K562 (cell line): ENCODE results near the gene TMIGD3. TPM values are rescaled to one million over a fixed set of nuclear protein-coding genes. Genes with fewer than 3 reads are reported as not detected.

Experiments
- ATAC-seq: fragments of 200-7000 bp; cut with Tn5 transposase; 3 replicates; pipeline ENCODE4 v1.9.1; 2020; ENCODE audit warnings: moderate library complexity
- BruUV-seq: library from RNA; stranded (reverse); fragments of 400-500 nt; replicated peaks from 2 replicates; lab custom pipeline; 2021; lab: Mats Ljungman, UMichigan
- CTCF ChIA-PET: fragments of 300-600 bp; formaldehyde crosslinking; extraction: SDS; loops from one replicate; lab custom pipeline; 2021; ENCODE audit warnings: low intra/inter-chr PET ratio; lab: Yijun Ruan, JAX
- POLR2A ChIA-PET: fragments of 300-600, 350-650 bp; sonication (Branson Sonifier 250); formaldehyde crosslinking; extraction: SDS; loops from one replicate; lab custom pipeline; 2021; ENCODE audit warnings: antibody characterized with exemption, inconsistent platforms; lab: Yijun Ruan, JAX
- DNase-seq, 4 experiments: peaks; one replicate each; pipeline versions ENCODE4 v3.0.0 to v3.0.0-alpha.2; 2011 to 2018; ENCODE audit warnings: low spot score in 3 of 4, mixed read lengths in 3 of 4; ENCODE audit errors: extremely low read depth in 1 of 4
- FAIRE-seq: peaks from 2 replicates; lab custom pipeline; 2011; peaks lifted over from hg19 to GRCh38; lab: Jason Lieb, UNC
- H2AFZ ChIP-seq: 2 replicates; pipeline ENCODE4 v1.6.0; 2011; ENCODE audit warnings: low read depth, low read length, control low read depth, inconsistent platforms
- H3K27ac ChIP-seq: fragments of 200-600 bp; 3 replicates; pipeline ENCODE4 v1.8.0; 2011; ENCODE audit warnings: low read depth, mild to moderate bottlenecking, control low read depth, inconsistent platforms, low read length, moderate library complexity, mixed read lengths; ENCODE audit errors: extremely low read depth
- H3K27me3 ChIP-seq, 2 experiments: fragments of 300-600 bp in 1 of 2; 2 replicates in 1 of 2; 3 replicates in 1 of 2; pipeline versions ENCODE4 v1.6.0 to v1.8.0; 2011; ENCODE audit warnings: inconsistent platforms in 2 of 2, low read length in 2 of 2, mild to moderate bottlenecking in 1 of 2, mixed read lengths in 1 of 2, moderate library complexity in 1 of 2; ENCODE audit not compliant: control insufficient read depth in 2 of 2, insufficient read depth in 2 of 2
- H3K36me3 ChIP-seq: fragments of 300-600 bp; 3 replicates; pipeline ENCODE4 v1.8.0; 2011; ENCODE audit warnings: mild to moderate bottlenecking, low read length, inconsistent platforms; ENCODE audit not compliant: control insufficient read depth, insufficient read depth
- H3K4me1 ChIP-seq, 2 experiments: fragments of 200-600 bp in 1 of 2; replicated peaks in 1 of 2; 2 replicates in 1 of 2; 3 replicates in 1 of 2; pipeline versions ENCODE4 v1.5.1 to v1.8.0; 2011; ENCODE audit warnings: inconsistent platforms in 2 of 2, low read length in 2 of 2, mild to moderate bottlenecking in 1 of 2, mixed read lengths in 1 of 2, moderate library complexity in 1 of 2; ENCODE audit not compliant: control insufficient read depth in 2 of 2, insufficient read depth in 2 of 2
- H3K4me2 ChIP-seq: 2 replicates; pipeline ENCODE4 v1.6.1; 2011; ENCODE audit warnings: low read length, control low read depth, inconsistent platforms, mixed read lengths; ENCODE audit not compliant: insufficient read depth
- H3K4me3 ChIP-seq: fragments of 200-600 bp; sonication (generic), shearing (Covaris generic); 2 replicates; pipeline ENCODE4 v1.5.1; 2016; ENCODE audit warnings: control low read depth, inconsistent platforms
- H3K79me2 ChIP-seq: fragments of 200-600 bp; 3 replicates; pipeline ENCODE4 v1.8.0; 2011; ENCODE audit warnings: low read length, inconsistent platforms; ENCODE audit not compliant: control insufficient read depth, insufficient read depth
- H3K9ac ChIP-seq, 2 experiments: 2 replicates each; pipeline versions ENCODE4 v1.6.0 to v1.6.1; 2011; ENCODE audit warnings: low read depth in 2 of 2, low read length in 2 of 2, control low read depth in 1 of 2, inconsistent platforms in 1 of 2, mild to moderate bottlenecking in 1 of 2, mixed read lengths in 1 of 2; ENCODE audit not compliant: insufficient read depth in 1 of 2
- H3K9me1 ChIP-seq: one replicate; pipeline ENCODE4 v1.6.0; 2011; ENCODE audit warnings: inconsistent platforms, mild to moderate bottlenecking, low read length, moderate library complexity; ENCODE audit not compliant: control insufficient read depth, insufficient read depth
- H3K9me3 ChIP-seq: replicated peaks from 2 replicates; pipeline ENCODE4 v1.5.1; 2011; ENCODE audit warnings: low read depth, low read length, inconsistent platforms; ENCODE audit not compliant: control insufficient read depth, insufficient read depth
- H4K20me1 ChIP-seq: replicated peaks from 2 replicates; pipeline ENCODE4 v1.6.1; 2011; ENCODE audit warnings: low read length, inconsistent platforms, mixed read lengths; ENCODE audit not compliant: control insufficient read depth, insufficient read depth
- EZH2 ChIP-seq: IDR thresholded peaks from 2 replicates; pipeline ENCODE4 v1.6.1; 2012; ENCODE audit warnings: low read depth, mild to moderate bottlenecking, inconsistent platforms, low read length, borderline replicate concordance
- FOS ChIP-seq: IDR thresholded peaks from 3 replicates; pipeline ENCODE4 v1.6.1; 2011; ENCODE audit not compliant: insufficient read length; ENCODE audit errors: extremely low read depth
- FOXJ3 ChIP-seq: sonication (generic); formaldehyde crosslinking; IDR thresholded peaks from 2 replicates; pipeline ENCODE4 v1.4.0; 2020; ENCODE audit warnings: mild to moderate bottlenecking, missing genetic modification reagents
- FOXK2 ChIP-seq, 2 experiments: fragments of 450-650 bp; IDR thresholded peaks in 1 of 2; conservative IDR thresholded peaks in 1 of 2; 2 replicates each; pipeline ENCODE4 v1.6.1; 2016; ENCODE audit warnings: low read depth in 2 of 2, mild to moderate bottlenecking in 1 of 2
- NCOA1 ChIP-seq: fragments of 450-650 bp; IDR thresholded peaks from 2 replicates; pipeline ENCODE4 v1.6.1; 2016; ENCODE audit warnings: low read depth
- NFE2 ChIP-seq: IDR thresholded peaks from 2 replicates; pipeline ENCODE4 v1.6.1; 2014; ENCODE audit warnings: antibody characterized with exemption, low read depth
- NR2C2 ChIP-seq, 2 experiments: fragments of 200-800 bp in 1 of 2; sonication (Bioruptor generic) in 1 of 2; sonication (generic) in 1 of 2; formaldehyde crosslinking in 1 of 2; IDR thresholded peaks; 2 replicates each; pipeline versions ENCODE4 v1.6.1 to v1.8.0; 2016 to 2022; ENCODE audit warnings: mild to moderate bottlenecking in 1 of 2, missing compliant biosample characterization in 1 of 2, missing genetic modification characterization in 1 of 2, missing genetic modification reagents in 1 of 2
- TAL1 ChIP-seq: fragments of 450-650 bp; IDR thresholded peaks from 2 replicates; pipeline ENCODE4 v1.6.1; 2016; ENCODE audit warnings: mild to moderate bottlenecking
- ZNF165 ChIP-seq: fragments of 250-450 bp; sonication (Bioruptor Pico); IDR thresholded peaks from 2 replicates; pipeline ENCODE4 v1.4.0; 2020; ENCODE audit warnings: borderline replicate concordance
- ZNF445 ChIP-seq: fragments of 250-450 bp; sonication (Bioruptor Pico); IDR thresholded peaks from 2 replicates; pipeline ENCODE4 v1.4.0; 2020; ENCODE audit warnings: low read depth, mild to moderate bottlenecking, moderate library complexity
- WGBS: fragments of 100-300 bp; shearing (Covaris generic); methylation state at CpG from one replicate; pipeline ENCODE4 v1.1.6; 2016; ENCODE audit warnings: low coverage, mixed read lengths; ENCODE audit not compliant: insufficient coverage; ENCODE audit errors: missing lambda C conversion rate; 5-methylcytosine and 5-hydroxymethylcytosine counted together
- in situ Hi-C: fragments of 300-500 bp; cut with MboI; formaldehyde crosslinking; loops from 4 replicates; pipeline ENCODE4 v1.15.0; 2018; ENCODE audit warnings: inconsistent platforms, mixed read lengths
- intact Hi-C: fragments of 100-400 bp; cut with micrococcal nuclease; formaldehyde crosslinking; loops from 2 replicates; pipeline ENCODE4 v1.14.2; 2022
- polyA plus RNA-seq, 8 experiments: library from polyadenylated mRNA; depleted of rRNA in 4 of 8; stranded (reverse) in 5 of 8; unstranded in 3 of 8; fragments of >200 nt; fragmentation: Nextera tagmentation in 2 of 8; fragmentation: Illumina TruSeq in 1 of 8; extraction: Ambion mirVana in 2 of 8; extraction: Trizol in 1 of 8; gene quantifications; 2 replicates each; pipeline versions ENCODE4 v1.2.1 to v1.2.3, GENCODE V29; 2011 to 2014; ENCODE audit warnings: inconsistent platforms in 1 of 8, missing spikeins in 1 of 8
- total RNA-seq, 7 experiments: library from RNA; depleted of rRNA in 6 of 7; stranded (reverse); fragments of >200 nt in 6 of 7; fragmentation: Illumina TruSeq in 2 of 7; extraction: Trizol in 2 of 7; gene quantifications; 2 replicates each; pipeline versions ENCODE4 v1.2.1 to v1.2.3, GENCODE V29; 2011 to 2021; ENCODE audit warnings: low replicate concordance in 1 of 7
- TF ChIP-seq, protein P1 (sequence below): fragments of 450-650 bp; IDR thresholded peaks from 2 replicates; pipeline ENCODE4 v1.6.1; 2016
- TF ChIP-seq, protein P2 (sequence below): fragments of 450-650 bp; formaldehyde crosslinking; IDR thresholded peaks from 2 replicates; pipeline ENCODE4 v1.4.0; 2022; ENCODE audit warnings: mild to moderate bottlenecking, moderate library complexity

TMIGD3 gene
- total and polyA plus RNA-seq, 9 of the 15 experiments (the other 6 are each of a cell fraction or from before 2014, with no cell fraction given): 0.11 to 0.13 (median 0.11) TPM; not detected in 6

DNA sequence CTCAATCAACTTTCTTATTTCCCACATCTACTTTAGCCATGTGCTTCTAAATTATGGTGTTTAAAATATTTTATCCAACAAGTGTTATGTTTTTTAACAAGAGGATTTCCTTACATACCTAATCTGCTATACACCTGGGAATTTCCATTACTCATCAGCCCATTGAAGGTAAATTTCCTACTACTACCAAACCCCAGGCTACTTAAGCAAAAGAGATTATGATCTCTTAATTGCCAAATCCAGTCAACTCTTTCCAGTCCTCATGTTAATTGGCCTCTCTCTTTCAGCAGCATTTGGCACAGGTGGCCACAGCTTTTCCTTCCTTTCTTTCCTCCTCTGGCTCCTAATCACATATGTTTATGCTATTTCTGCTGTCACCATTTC lies 34.7 kb downstream of the TMIGD3 start:
- POLR2A ChIA-PET: interaction anchor here (0.7 to 1.5 kb wide), 4 partner anchors 8 to 152 kb away, joined by 3 to 5 read pairs (median 4); partner anchors contain the start of genes ATP5PB and WDR77
- Histone ChIP-seq H3K4me3 (no peak overlapping the region), H3K27me3 (no peaks in the 10 kb centered on the region), H3K9ac (no peak overlapping the region), H3K36me3 (peaks cover 33% of the 10 kb centered on the region; the same call in 2 of the 3 replicates), H4K20me1 (no peaks in the 10 kb centered on the region), H3K9me3 (no peaks in the 10 kb centered on the region), H3K9me1 (no peaks in the 10 kb centered on the region), H3K4me2 (no peak overlapping the region), H3K4me1 (peaks cover 6 to 18% of the 10 kb centered on the region in 2 experiments; a peak in 3 of 5 replicates), H3K79me2 (no peaks in the 10 kb centered on the region), H2AFZ (no peak overlapping the region), H3K27ac (no peak overlapping the region)
- no peak for ATAC-seq
- CTCF ChIA-PET: no interaction called here
- DNase-seq: no peak
- in situ Hi-C loops: no loop called here
- FAIRE-seq: no peak
- no TSS peak for BruUV-seq
- intact Hi-C loops: no loop called here
- no peak for TF ChIP-seq NCOA1

- Histone ChIP-seq H3K36me3 (peaks cover 33% of the 10 kb centered on the region; the same call in 2 of the 3 replicates), H3K79me2 (no peaks in the 10 kb centered on the region), H3K27ac (peak overlapping the region; percentile 31; the same call in 2 of the 3 replicates), H3K4me1 (peaks cover 7 to 22% of the 10 kb centered on the region in 2 experiments; a peak in 4 of 5 replicates), H3K27me3 (no peaks in the 10 kb centered on the region), H2AFZ (no peak overlapping the region; the same call in 1 of the 2 replicates), H4K20me1 (no peaks in the 10 kb centered on the region), H3K4me2 (peak overlapping the region; percentile 29; the same call in 1 of the 2 replicates), H3K9ac (no peak overlapping the region), H3K4me3 (no peak overlapping the region), H3K9me1 (no peaks in the 10 kb centered on the region), H3K9me3 (no peaks in the 10 kb centered on the region)
- DNase-seq (peak; percentile 45 to 59 (median 52)), ATAC-seq (peak; percentile 64), FAIRE-seq (peak; percentile 42)
- BruUV-seq: no TSS peak
- ChIA-PET POLR2A (interaction anchor here (0.7 to 1.5 kb wide), 5 partner anchors 9 to 278 kb away, joined by 3 to 5 read pairs (median 4); partner anchors contain the start of genes ATP5PB and WDR77), CTCF (no interaction called here)
- 34% methylated on average over 2 of the region's 2 CpGs for WGBS
- intact Hi-C loops: no loop called here
- in situ Hi-C loops: no loop called here
- peak in 1 of 2 experiments; percentile 31; a peak in 1 of 4 replicates for TF ChIP-seq FOXK2 (conservative IDR thresholded peaks at IDR 0.05 in 1 of 2, IDR thresholded peaks at IDR 0.05 in 1 of 2; ENCODE audit: low read depth in 2 of 2)
- TF ChIP-seq, protein P1, sequence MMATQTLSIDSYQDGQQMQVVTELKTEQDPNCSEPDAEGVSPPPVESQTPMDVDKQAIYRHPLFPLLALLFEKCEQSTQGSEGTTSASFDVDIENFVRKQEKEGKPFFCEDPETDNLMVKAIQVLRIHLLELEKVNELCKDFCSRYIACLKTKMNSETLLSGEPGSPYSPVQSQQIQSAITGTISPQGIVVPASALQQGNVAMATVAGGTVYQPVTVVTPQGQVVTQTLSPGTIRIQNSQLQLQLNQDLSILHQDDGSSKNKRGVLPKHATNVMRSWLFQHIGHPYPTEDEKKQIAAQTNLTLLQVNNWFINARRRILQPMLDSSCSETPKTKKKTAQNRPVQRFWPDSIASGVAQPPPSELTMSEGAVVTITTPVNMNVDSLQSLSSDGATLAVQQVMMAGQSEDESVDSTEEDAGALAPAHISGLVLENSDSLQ: peak; percentile 86
- TF ChIP-seq ZNF165 (CRISPR knock-in tag): no peak
- no peak for TF ChIP-seq NR2C2 (CRISPR knock-in tag; IDR thresholded peaks at IDR 0.05)
- peak; percentile 73 for TF ChIP-seq NR2C2 (tag; IDR thresholded peaks at IDR 0.05)
- TF ChIP-seq EZH2: no peak
- peak; percentile 71 for TF ChIP-seq NFE2
- TF ChIP-seq, protein P2, sequence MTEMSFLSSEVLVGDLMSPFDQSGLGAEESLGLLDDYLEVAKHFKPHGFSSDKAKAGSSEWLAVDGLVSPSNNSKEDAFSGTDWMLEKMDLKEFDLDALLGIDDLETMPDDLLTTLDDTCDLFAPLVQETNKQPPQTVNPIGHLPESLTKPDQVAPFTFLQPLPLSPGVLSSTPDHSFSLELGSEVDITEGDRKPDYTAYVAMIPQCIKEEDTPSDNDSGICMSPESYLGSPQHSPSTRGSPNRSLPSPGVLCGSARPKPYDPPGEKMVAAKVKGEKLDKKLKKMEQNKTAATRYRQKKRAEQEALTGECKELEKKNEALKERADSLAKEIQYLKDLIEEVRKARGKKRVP (CRISPR knock-in tag): 0 out of 2 replicates have a peak, but pooled peaks have one; percentile 23
- no peak for TF ChIP-seq TAL1
- no peak for TF ChIP-seq FOXJ3 (CRISPR knock-in tag)
- TF ChIP-seq ZNF445: no peak
- TF ChIP-seq FOS: no peak
Measured at GRCh38 chr1:111467865-111468716, 35.3 kb downstream of the TMIGD3 start.
